K562 (cell line): ENCODE measurements around the gene CCL3. TPM values are rescaled to one million over a fixed set of nuclear protein-coding genes. Genes with fewer than 3 reads are reported as not detected.
"Not testable (repeated sequence)": the region's sequence is repeated elsewhere in the genome, so short reads cannot be mapped to it uniquely, and the experiment has no call there.

Source experiments
- ATAC-seq: fragments of 200-7000 bp; cut with Tn5 transposase; 3 replicates; pipeline ENCODE4 v1.9.1; 2020; ENCODE audit warnings: moderate library complexity
- BruUV-seq: library from RNA; stranded (reverse); fragments of 400-500 nt; replicated peaks from 2 replicates; lab custom pipeline; 2021; lab: Mats Ljungman, UMichigan
- CTCF ChIA-PET: fragments of 300-600 bp; formaldehyde crosslinking; extraction: SDS; loops from one replicate; lab custom pipeline; 2021; ENCODE audit warnings: low intra/inter-chr PET ratio; lab: Yijun Ruan, JAX
- POLR2A ChIA-PET: fragments of 300-600, 350-650 bp; sonication (Branson Sonifier 250); formaldehyde crosslinking; extraction: SDS; loops from one replicate; lab custom pipeline; 2021; ENCODE audit warnings: antibody characterized with exemption, inconsistent platforms; lab: Yijun Ruan, JAX
- DNase-seq, 4 experiments: peaks; one replicate each; pipeline versions ENCODE4 v3.0.0 to v3.0.0-alpha.2; 2011 to 2018; ENCODE audit warnings: low spot score in 3 of 4, mixed read lengths in 3 of 4; ENCODE audit errors: extremely low read depth in 1 of 4
- FAIRE-seq: peaks from 2 replicates; lab custom pipeline; 2011; peaks lifted over from hg19 to GRCh38; lab: Jason Lieb, UNC
- H2AFZ ChIP-seq: 2 replicates; pipeline ENCODE4 v1.6.0; 2011; ENCODE audit warnings: low read depth, low read length, control low read depth, inconsistent platforms
- H3K27ac ChIP-seq: fragments of 200-600 bp; 3 replicates; pipeline ENCODE4 v1.8.0; 2011; ENCODE audit warnings: low read depth, mild to moderate bottlenecking, control low read depth, inconsistent platforms, low read length, moderate library complexity, mixed read lengths; ENCODE audit errors: extremely low read depth
- H3K27me3 ChIP-seq, 2 experiments: fragments of 300-600 bp in 1 of 2; 2 replicates in 1 of 2; 3 replicates in 1 of 2; pipeline versions ENCODE4 v1.6.0 to v1.8.0; 2011; ENCODE audit warnings: inconsistent platforms in 2 of 2, low read length in 2 of 2, mild to moderate bottlenecking in 1 of 2, mixed read lengths in 1 of 2, moderate library complexity in 1 of 2; ENCODE audit not compliant: control insufficient read depth in 2 of 2, insufficient read depth in 2 of 2
- H3K36me3 ChIP-seq: fragments of 300-600 bp; 3 replicates; pipeline ENCODE4 v1.8.0; 2011; ENCODE audit warnings: mild to moderate bottlenecking, low read length, inconsistent platforms; ENCODE audit not compliant: control insufficient read depth, insufficient read depth
- H3K4me1 ChIP-seq, 2 experiments: fragments of 200-600 bp in 1 of 2; replicated peaks in 1 of 2; 2 replicates in 1 of 2; 3 replicates in 1 of 2; pipeline versions ENCODE4 v1.5.1 to v1.8.0; 2011; ENCODE audit warnings: inconsistent platforms in 2 of 2, low read length in 2 of 2, mild to moderate bottlenecking in 1 of 2, mixed read lengths in 1 of 2, moderate library complexity in 1 of 2; ENCODE audit not compliant: control insufficient read depth in 2 of 2, insufficient read depth in 2 of 2
- H3K4me2 ChIP-seq: 2 replicates; pipeline ENCODE4 v1.6.1; 2011; ENCODE audit warnings: low read length, control low read depth, inconsistent platforms, mixed read lengths; ENCODE audit not compliant: insufficient read depth
- H3K4me3 ChIP-seq: fragments of 200-600 bp; sonication (generic), shearing (Covaris generic); 2 replicates; pipeline ENCODE4 v1.5.1; 2016; ENCODE audit warnings: control low read depth, inconsistent platforms
- H3K79me2 ChIP-seq: fragments of 200-600 bp; 3 replicates; pipeline ENCODE4 v1.8.0; 2011; ENCODE audit warnings: low read length, inconsistent platforms; ENCODE audit not compliant: control insufficient read depth, insufficient read depth
- H3K9ac ChIP-seq, 2 experiments: 2 replicates each; pipeline versions ENCODE4 v1.6.0 to v1.6.1; 2011; ENCODE audit warnings: low read depth in 2 of 2, low read length in 2 of 2, control low read depth in 1 of 2, inconsistent platforms in 1 of 2, mild to moderate bottlenecking in 1 of 2, mixed read lengths in 1 of 2; ENCODE audit not compliant: insufficient read depth in 1 of 2
- H3K9me1 ChIP-seq: one replicate; pipeline ENCODE4 v1.6.0; 2011; ENCODE audit warnings: inconsistent platforms, mild to moderate bottlenecking, low read length, moderate library complexity; ENCODE audit not compliant: control insufficient read depth, insufficient read depth
- H3K9me3 ChIP-seq: replicated peaks from 2 replicates; pipeline ENCODE4 v1.5.1; 2011; ENCODE audit warnings: low read depth, low read length, inconsistent platforms; ENCODE audit not compliant: control insufficient read depth, insufficient read depth
- H4K20me1 ChIP-seq: replicated peaks from 2 replicates; pipeline ENCODE4 v1.6.1; 2011; ENCODE audit warnings: low read length, inconsistent platforms, mixed read lengths; ENCODE audit not compliant: control insufficient read depth, insufficient read depth
- GABPA ChIP-seq: fragments of 200-800 bp; sonication (Bioruptor generic); conservative IDR thresholded peaks from 2 replicates; pipeline ENCODE4 v1.6.1; 2016; ENCODE audit warnings: low read depth, missing genetic modification characterization, missing compliant biosample characterization
- ZBTB11 ChIP-seq, 3 experiments: fragments of 200-800 bp in 1 of 3; fragments of 250-450 bp in 1 of 3; fragments of 450-650 bp in 1 of 3; sonication (Bioruptor Pico) in 1 of 3; sonication (Bioruptor generic) in 1 of 3; formaldehyde crosslinking in 1 of 3; IDR thresholded peaks; 2 replicates each; pipeline versions ENCODE4 v1.6.1 to v1.8.0; 2016 to 2022; ENCODE audit warnings: mild to moderate bottlenecking in 2 of 3, missing genetic modification characterization in 2 of 3, missing compliant biosample characterization in 1 of 3, moderate library complexity in 1 of 3
- WGBS: fragments of 100-300 bp; shearing (Covaris generic); methylation state at CpG from one replicate; pipeline ENCODE4 v1.1.6; 2016; ENCODE audit warnings: low coverage, mixed read lengths; ENCODE audit not compliant: insufficient coverage; ENCODE audit errors: missing lambda C conversion rate; 5-methylcytosine and 5-hydroxymethylcytosine counted together
- in situ Hi-C: fragments of 300-500 bp; cut with MboI; formaldehyde crosslinking; loops from 4 replicates; pipeline ENCODE4 v1.15.0; 2018; ENCODE audit warnings: inconsistent platforms, mixed read lengths
- intact Hi-C: fragments of 100-400 bp; cut with micrococcal nuclease; formaldehyde crosslinking; loops from 2 replicates; pipeline ENCODE4 v1.14.2; 2022
- polyA plus RNA-seq, 8 experiments: library from polyadenylated mRNA; depleted of rRNA in 4 of 8; stranded (reverse) in 5 of 8; unstranded in 3 of 8; fragments of >200 nt; fragmentation: Nextera tagmentation in 2 of 8; fragmentation: Illumina TruSeq in 1 of 8; extraction: Ambion mirVana in 2 of 8; extraction: Trizol in 1 of 8; gene quantifications; 2 replicates each; pipeline versions ENCODE4 v1.2.1 to v1.2.3, GENCODE V29; 2011 to 2014; ENCODE audit warnings: inconsistent platforms in 1 of 8, missing spikeins in 1 of 8
- total RNA-seq, 7 experiments: library from RNA; depleted of rRNA in 6 of 7; stranded (reverse); fragments of >200 nt in 6 of 7; fragmentation: Illumina TruSeq in 2 of 7; extraction: Trizol in 2 of 7; gene quantifications; 2 replicates each; pipeline versions ENCODE4 v1.2.1 to v1.2.3, GENCODE V29; 2011 to 2021; ENCODE audit warnings: low replicate concordance in 1 of 7

The CCL3 gene
- total and polyA plus RNA-seq, 9 of the 15 experiments (the other 6 are each of a cell fraction or from before 2014, with no cell fraction given) = 0.58 TPM; not detected in 8

DNA sequence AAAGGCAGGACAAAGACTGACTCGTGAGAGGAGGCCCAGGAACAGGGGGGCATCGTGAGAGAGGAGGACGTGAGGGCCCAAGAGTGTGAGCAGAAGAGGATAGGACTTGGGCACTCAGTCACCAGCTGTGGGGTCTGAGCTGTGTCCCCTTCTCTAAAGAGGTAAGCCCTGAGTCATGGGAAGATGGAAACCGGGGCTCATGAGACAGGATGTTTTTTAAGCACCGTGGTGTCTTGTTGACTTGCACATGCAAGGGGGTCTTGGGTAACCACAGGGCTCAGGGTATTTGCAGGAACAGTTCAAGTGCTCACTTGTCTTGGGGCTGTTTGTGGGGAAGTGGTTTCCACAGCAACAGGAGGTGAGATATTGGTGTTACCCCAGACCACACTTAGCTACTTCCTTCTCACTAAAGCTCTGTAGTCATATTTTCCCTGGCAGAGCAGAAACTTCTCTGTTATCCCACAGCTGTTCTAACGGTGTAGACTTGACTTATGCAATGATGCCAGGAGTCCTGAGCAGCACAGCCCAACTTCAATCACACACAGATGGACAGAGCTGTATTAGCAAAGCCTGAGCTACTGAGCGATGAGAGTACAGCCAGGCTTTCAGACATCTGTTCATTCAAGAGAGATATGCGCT, 7.3 kb downstream of the CCL3 start:
- H3K27me3 ChIP-seq, DNase-seq, intact Hi-C loops, POLR2A ChIA-PET, H3K9me3 ChIP-seq, H3K9ac ChIP-seq, H3K4me3 ChIP-seq, H3K9me1 ChIP-seq, in situ Hi-C loops, H3K27ac ChIP-seq, H3K4me2 ChIP-seq, ATAC-seq, H4K20me1 ChIP-seq, H2AFZ ChIP-seq, BruUV-seq, H3K36me3 ChIP-seq, H3K79me2 ChIP-seq, H3K4me1 ChIP-seq, CTCF ChIA-PET, FAIRE-seq: not testable (repeated sequence)
- TF ChIP-seq GABPA (tag) (peak; percentile 39), ZBTB11 (CRISPR knock-in tag; IDR thresholded peaks at IDR 0.05) (peak in 1 of 3 experiments; percentile 66; a peak in 1 of 6 replicates)
- WGBS = 1% methylated on average over 7 of the region's 8 CpGs

DNA sequence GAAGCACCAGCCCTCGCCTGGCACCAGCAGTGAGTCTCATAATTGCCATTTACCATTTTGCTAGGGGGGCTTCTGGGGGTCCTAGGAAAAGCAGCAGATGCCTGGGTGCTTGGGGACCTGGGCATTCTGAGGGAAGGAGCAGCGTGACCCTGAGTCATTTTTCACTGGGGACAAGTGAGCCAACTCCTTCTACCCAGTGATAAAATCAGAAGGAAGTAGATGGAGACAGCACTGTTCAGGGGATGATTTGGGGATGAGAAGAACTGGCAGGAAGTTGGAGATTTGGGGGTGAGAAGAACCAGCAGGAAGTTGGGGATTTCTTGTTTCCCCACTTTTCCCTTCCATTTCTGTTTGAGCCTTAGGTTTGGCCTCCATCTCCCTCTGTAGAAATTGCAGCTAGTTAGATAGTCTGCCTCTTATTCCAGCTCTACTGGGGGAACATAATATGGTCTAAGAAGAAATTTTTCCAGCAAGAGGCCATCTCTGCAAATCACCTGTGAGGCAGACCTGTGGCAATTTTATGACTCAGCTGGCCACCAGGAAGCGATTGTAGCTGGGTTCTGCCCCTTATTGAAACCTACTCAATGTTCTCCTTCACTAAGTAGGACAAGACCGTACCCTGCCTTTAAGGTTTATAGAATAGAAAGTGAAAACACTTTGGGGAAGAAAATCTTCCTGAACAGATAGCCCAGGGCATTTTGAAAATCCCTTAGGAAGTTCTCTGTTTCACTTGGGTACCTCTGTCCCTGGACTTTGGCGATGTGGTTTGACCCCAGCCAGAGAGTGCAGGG, 8.1 kb downstream of the CCL3 start:
- ATAC-seq, H3K36me3 ChIP-seq, H3K9me1 ChIP-seq, BruUV-seq, H3K4me2 ChIP-seq, CTCF ChIA-PET, H3K79me2 ChIP-seq, DNase-seq, intact Hi-C loops, H3K9me3 ChIP-seq, FAIRE-seq, in situ Hi-C loops, H2AFZ ChIP-seq, H3K27me3 ChIP-seq, POLR2A ChIA-PET, H3K4me3 ChIP-seq, H4K20me1 ChIP-seq, H3K4me1 ChIP-seq, H3K9ac ChIP-seq, H3K27ac ChIP-seq: not testable (repeated sequence)
- 0% methylated on average over 4 of the region's 5 CpGs for WGBS
